Right lung (tissue), 5 donors: ENCODE measurements around the gene C3orf80. TPM values are rescaled to one million over a fixed set of nuclear protein-coding genes. Genes with fewer than 3 reads are reported as not detected.
"Not testable (repeated sequence)": the region's sequence is repeated elsewhere in the genome, so short reads cannot be mapped to it uniquely, and the experiment has no call there.

Experiments used
- DNase-seq, 2 donors: peaks; one replicate each; pipeline ENCODE4 v3.0.0-alpha.2; 2013
- polyA plus RNA-seq, 5 donors: library from polyadenylated mRNA; unstranded; fragments of 120-200 nt; gene quantifications; one replicate each; pipeline versions ENCODE4 v1.2.1 to v1.2.3, GENCODE V29; 2013; ENCODE audit warnings: inconsistent platforms in 1 of 5, low replicate concordance in 1 of 5; ENCODE audit not compliant: insufficient read length in 5 of 5, insufficient read depth in 1 of 5

The C3orf80 gene
- polyA plus RNA-seq, 5 donors, result 5.2 to 8.5 (median 7.1) TPM

- DNase-seq, result no peak
These were observed 19.6 kb upstream of the C3orf80 start for GRCh38 chr3:160205606-160206005.

GRCh38 chr3:160210341-160210740 lies 14.9 kb upstream of the C3orf80 start:
- no peak for DNase-seq

GRCh38 chr3:160210799-160211221 lies 14.4 kb upstream of the C3orf80 start:
- DNase-seq, result no peak

GRCh38 chr3:160213191-160213590 lies 12.0 kb upstream of the C3orf80 start:
- DNase-seq, result no peak

- no peak for DNase-seq
These were observed 7.5 kb upstream of the C3orf80 start for GRCh38 chr3:160217675-160218074.

- DNase-seq, result no peak
These were observed 7.1 kb upstream of the C3orf80 start for GRCh38 chr3:160218136-160218535.

- no peak for DNase-seq
These were observed 5.2 kb upstream of the C3orf80 start for GRCh38 chr3:160220038-160220437.

GRCh38 chr3:160221019-160221418 lies 4.2 kb upstream of the C3orf80 start:
- DNase-seq, result no peak

- peak in 1 of 2 donors; percentile 0 for DNase-seq
These were observed 966 bp upstream of the C3orf80 start for GRCh38 chr3:160224256-160224655.

GRCh38 chr3:160224811-160225175 lies 429 bp upstream of the C3orf80 start:
- DNase-seq, result no peak

- DNase-seq, result peak; percentile 13 to 21
These were observed 1.0 kb downstream of the C3orf80 start for GRCh38 chr3:160226026-160226907.

- no peak for DNase-seq
These were observed 2.2 kb downstream of the C3orf80 start for GRCh38 chr3:160227419-160227818.

GRCh38 chr3:160232014-160232413 lies 6.8 kb downstream of the C3orf80 start:
- DNase-seq, result no peak

- DNase-seq, result not testable (repeated sequence)
These were observed 15.5 kb downstream of the C3orf80 start for GRCh38 chr3:160240719-160241118.

GRCh38 chr3:160245261-160245800 lies 20.1 kb downstream of the C3orf80 start:
- DNase-seq, result no peak

GRCh38 chr3:160247766-160248165 lies 22.5 kb downstream of the C3orf80 start:
- no peak for DNase-seq

- no peak for DNase-seq
These were observed 28.1 kb downstream of the C3orf80 start for GRCh38 chr3:160253298-160253697.

- DNase-seq, result no peak
These were observed 32.4 kb downstream of the C3orf80 start for GRCh38 chr3:160257606-160258005.

- no peak for DNase-seq
These were observed 34.4 kb downstream of the C3orf80 start for GRCh38 chr3:160259589-160259988.

- no peak for DNase-seq
These were observed 35.5 kb downstream of the C3orf80 start for GRCh38 chr3:160260587-160261270.

- peak; percentile 9 to 10 for DNase-seq
These were observed 39.9 kb downstream of the C3orf80 start for GRCh38 chr3:160265088-160265487.
